CD4-positive, alpha-beta T cell (primary cell): ENCODE measurements around the gene OR10C1. TPM values are rescaled to one million over a fixed set of nuclear protein-coding genes. Genes with fewer than 3 reads are reported as not detected.

Experiments
- ATAC-seq: fragments of 200-7000 bp; cut with Tn5 transposase; one replicate; pipeline ENCODE4 v1.10.0; 2022; ENCODE audit warnings: mild to moderate bottlenecking; ENCODE audit not compliant: poor library complexity
- CTCF ChIA-PET: fragments of 350-600 bp; sonication (Branson Sonifier 250); formaldehyde crosslinking; loops from one replicate; lab custom pipeline; 2021; ENCODE audit warnings: antibody characterized with exemption, inconsistent platforms; lab: Charles Lee
- POLR2A ChIA-PET: fragments of 350-600 bp; sonication (Branson Sonifier 250); formaldehyde crosslinking; loops from one replicate; lab custom pipeline; 2021; ENCODE audit warnings: antibody characterized with exemption, inconsistent platforms; lab: Charles Lee
- DNase-seq, 14 experiments: peaks; one replicate each; pipeline ENCODE4 v3.0.0-alpha.2; 2013 to 2020; ENCODE audit warnings: mixed read lengths in 2 of 14
- H3K27ac ChIP-seq, 2 donors: one replicate each; pipeline versions ENCODE4 v1.5.1 to v1.7.0; 2013; ENCODE audit warnings: low read length in 2 of 2, low read depth in 1 of 2, mild to moderate bottlenecking in 1 of 2
- H3K27me3 ChIP-seq, 2 experiments: 1 replicate in 1 of 2; 2 replicates in 1 of 2; pipeline versions ENCODE4 v1.6.1 to v1.7.0; 2013; ENCODE audit warnings: low read length in 2 of 2, control low read depth in 1 of 2, mild to moderate bottlenecking in 1 of 2, moderate library complexity in 1 of 2; ENCODE audit not compliant: insufficient read depth in 2 of 2, control insufficient read depth in 1 of 2
- H3K36me3 ChIP-seq: one replicate; pipeline ENCODE4 v1.6.1; 2013; ENCODE audit warnings: low read length, control low read depth; ENCODE audit not compliant: insufficient read depth
- H3K4me1 ChIP-seq: one replicate; pipeline ENCODE4 v1.6.1; 2013; ENCODE audit warnings: low read length, control low read depth; ENCODE audit not compliant: insufficient read depth
- H3K4me3 ChIP-seq: one replicate; pipeline ENCODE4 v1.5.1; 2013; ENCODE audit warnings: mild to moderate bottlenecking, low read length, moderate library complexity
- H3K9me3 ChIP-seq, 2 experiments: 1 replicate in 1 of 2; 2 replicates in 1 of 2; pipeline versions ENCODE4 v1.6.1 to v1.7.0; 2013; ENCODE audit warnings: low read length in 2 of 2, mild to moderate bottlenecking in 2 of 2, control low read depth in 1 of 2, moderate library complexity in 1 of 2; ENCODE audit not compliant: control insufficient read depth in 1 of 2, insufficient read depth in 1 of 2
- H3K27ac Mint-ChIP-seq: one replicate; pipeline ENCODE4 v1.8.0; 2020; ENCODE audit warnings: mixed read lengths
- H3K27me3 Mint-ChIP-seq: one replicate; pipeline ENCODE4 v1.8.0; 2021; ENCODE audit warnings: mixed read lengths
- H3K36me3 Mint-ChIP-seq: one replicate; pipeline ENCODE4 v1.8.0; 2021; ENCODE audit warnings: low read depth, mixed read lengths
- H3K4me1 Mint-ChIP-seq: one replicate; pipeline ENCODE4 v1.8.0; 2021; ENCODE audit warnings: low read depth, mixed read lengths
- H3K4me3 Mint-ChIP-seq: one replicate; pipeline ENCODE4 v1.8.0; 2020; ENCODE audit warnings: mild to moderate bottlenecking, mixed read lengths
- H3K9me3 Mint-ChIP-seq: one replicate; pipeline ENCODE4 v1.8.0; 2020; ENCODE audit warnings: mixed read lengths
- CTCF ChIP-seq: fragments of 200-600 bp; IDR thresholded peaks from one replicate; pipeline ENCODE4 v1.8.0; 2022; ENCODE audit warnings: antibody characterized with exemption, mild to moderate bottlenecking
- intact Hi-C, 2 experiments: fragments of 100-400 bp; cut with DNase I in 1 of 2; cut with micrococcal nuclease in 1 of 2; formaldehyde crosslinking; loops; one replicate each; pipeline versions ENCODE4 v1.15.1 to v1.9.0; 2023 to 2025; cut with DNase I, micrococcal nuclease
- total RNA-seq, 174 experiments: library from RNA in 2 of 174; stranded (reverse) in 2 of 174; gene quantifications; one replicate each; pipeline ENCODE4 v1.2.3 and lab custom pipeline; 2021 to 2026

The OR10C1 gene
- total RNA-seq, 2 experiments from 2014 or later, result not detected

- Histone ChIP-seq H3K4me3 (no peak overlapping the region), H3K27me3 (no peaks in the 10 kb centered on the region), H3K4me1 (no peaks in the 10 kb centered on the region), H3K36me3 (no peaks in the 10 kb centered on the region), H3K27ac (no peak overlapping the region), H3K9me3 (no peaks in the 10 kb centered on the region)
- ChIA-PET POLR2A (no interaction called here), CTCF (no interaction called here)
- Mint-ChIP-seq H3K4me1 (no peaks in the 10 kb centered on the region), H3K27me3 (peaks cover 32% of the 10 kb centered on the region), H3K36me3 (no peaks in the 10 kb centered on the region), H3K4me3 (no peak overlapping the region), H3K9me3 (peaks cover 5% of the 10 kb centered on the region), H3K27ac (no peak overlapping the region)
- ATAC-seq (no peak), DNase-seq (no peak)
- TF ChIP-seq CTCF, result no peak
- intact Hi-C loops, result no loop called here
These were observed 38.9 kb downstream of the OR10C1 start for GRCh38 chr6:29477923-29478450.

DNA sequence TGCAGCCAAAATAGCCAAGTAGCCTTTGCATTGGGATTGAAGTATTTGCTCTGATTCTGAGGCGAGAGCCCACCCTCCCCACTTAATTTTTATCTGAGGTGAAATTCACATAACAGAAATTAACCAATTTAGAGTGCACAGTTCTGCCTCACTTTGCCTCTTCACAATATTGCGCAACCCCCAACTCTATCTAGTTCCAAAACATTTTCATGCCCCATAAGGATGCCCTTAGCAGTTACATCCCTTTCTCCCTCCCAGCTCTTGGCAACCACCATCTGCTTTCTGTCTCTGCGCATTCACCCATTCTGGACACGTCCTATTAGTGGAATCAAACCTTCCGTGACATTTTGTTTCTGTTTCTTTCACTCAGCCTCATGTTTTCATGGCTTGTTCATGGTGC is 39.6 kb downstream of the OR10C1 start:
- Histone ChIP-seq H3K27ac (no peak overlapping the region), H3K4me1 (no peaks in the 10 kb centered on the region), H3K36me3 (no peaks in the 10 kb centered on the region), H3K9me3 (no peaks in the 10 kb centered on the region), H3K4me3 (no peak overlapping the region), H3K27me3 (no peaks in the 10 kb centered on the region)
- ATAC-seq, result no peak
- no peak for TF ChIP-seq CTCF
- peaks cover 31% of the 10 kb centered on the region for H3K27me3 Mint-ChIP-seq
- ChIA-PET CTCF (interaction anchor here (0.9 kb wide), 1 partner anchor 11 kb away, joined by 3 read pairs; no protein-coding TSS in a partner anchor), POLR2A (no interaction called here)
- DNase-seq, result no peak
- H3K9me3 Mint-ChIP-seq, result peaks cover 5% of the 10 kb centered on the region
- H3K27ac Mint-ChIP-seq, result no peak overlapping the region
- no peaks in the 10 kb centered on the region for H3K36me3 Mint-ChIP-seq
- no peaks in the 10 kb centered on the region for H3K4me1 Mint-ChIP-seq
- no peak overlapping the region for H3K4me3 Mint-ChIP-seq
- intact Hi-C loops, result no loop called here

DNA sequence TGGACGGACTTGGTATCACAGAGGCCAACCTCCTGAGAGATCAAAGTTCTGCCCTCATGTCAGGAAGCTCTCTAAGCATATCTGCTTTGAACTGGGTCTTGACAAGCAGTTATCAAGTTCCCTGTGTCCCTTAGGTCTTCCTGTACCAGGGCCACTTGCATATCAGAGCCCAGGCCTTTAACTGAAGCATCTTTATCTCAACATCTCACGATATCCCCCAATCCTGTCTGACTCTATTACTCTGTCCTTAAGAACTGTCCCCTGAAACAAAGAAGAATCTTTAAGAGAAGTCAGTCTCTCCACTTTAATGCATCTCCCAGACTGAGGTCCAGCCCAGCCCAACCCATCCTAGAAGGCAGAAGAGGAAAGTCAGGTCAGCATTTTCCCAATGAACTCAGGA is 40.5 kb downstream of the OR10C1 start:
- CTCF ChIA-PET, result interaction anchor here (0.9 kb wide), 1 partner anchor 10 kb away, joined by 3 read pairs; no protein-coding TSS in a partner anchor
- H3K4me3 Mint-ChIP-seq, result no peak overlapping the region
- intact Hi-C loops, result no loop called here
- no peaks in the 10 kb centered on the region for H3K36me3 Mint-ChIP-seq
- TF ChIP-seq CTCF, result no peak
- POLR2A ChIA-PET, result no interaction called here
- no peak overlapping the region for H3K27ac Mint-ChIP-seq
- no peak for ATAC-seq
- no peaks in the 10 kb centered on the region for H3K9me3 ChIP-seq
- H3K27me3 Mint-ChIP-seq, result peaks cover 38% of the 10 kb centered on the region
- DNase-seq, result no peak
- H3K27ac ChIP-seq, result no peak overlapping the region
- peaks cover 0 to 3% of the 10 kb centered on the region in 2 experiments for H3K27me3 ChIP-seq
- H3K4me3 ChIP-seq, result no peak overlapping the region
- H3K4me1 Mint-ChIP-seq, result no peaks in the 10 kb centered on the region
- no peaks in the 10 kb centered on the region for H3K36me3 ChIP-seq
- H3K9me3 Mint-ChIP-seq, result peaks cover 5% of the 10 kb centered on the region
- no peaks in the 10 kb centered on the region for H3K4me1 ChIP-seq
